GM12874 (cell line): ENCODE results near the gene DNAJB11.
A peak's percentile ranks its signal among the peaks of the same experiment; 100 is the strongest.

Source experiments
- TF ChIP-seq, protein P1 (sequence below): IDR thresholded peaks from 2 replicates; pipeline ENCODE4 v1.5.1; 2011; ENCODE audit warnings: low read depth, mild to moderate bottlenecking, control low read depth, low read length, moderate library complexity; ENCODE audit not compliant: insufficient read depth

DNAJB11 gene

DNA sequence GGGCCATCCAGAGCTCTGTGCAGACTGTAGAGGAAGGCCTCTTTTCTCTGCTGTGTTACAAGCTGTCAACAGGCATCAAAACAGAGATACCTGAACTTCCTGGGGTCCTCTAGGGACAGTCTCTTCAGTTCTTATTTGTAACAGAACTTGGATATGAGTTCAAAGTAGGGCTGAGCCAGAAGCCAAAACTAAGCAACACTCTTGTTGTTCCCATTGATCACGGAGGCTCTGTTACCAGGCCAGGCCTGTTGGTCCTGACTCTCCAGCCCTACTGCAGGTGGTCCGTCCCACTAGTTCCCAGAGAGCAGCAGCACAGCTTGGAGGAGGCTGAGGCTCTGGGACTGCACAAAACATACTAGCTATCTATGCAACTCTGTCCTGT lies 29.3 kb downstream of the DNAJB11 start:
- TF ChIP-seq, protein P1, sequence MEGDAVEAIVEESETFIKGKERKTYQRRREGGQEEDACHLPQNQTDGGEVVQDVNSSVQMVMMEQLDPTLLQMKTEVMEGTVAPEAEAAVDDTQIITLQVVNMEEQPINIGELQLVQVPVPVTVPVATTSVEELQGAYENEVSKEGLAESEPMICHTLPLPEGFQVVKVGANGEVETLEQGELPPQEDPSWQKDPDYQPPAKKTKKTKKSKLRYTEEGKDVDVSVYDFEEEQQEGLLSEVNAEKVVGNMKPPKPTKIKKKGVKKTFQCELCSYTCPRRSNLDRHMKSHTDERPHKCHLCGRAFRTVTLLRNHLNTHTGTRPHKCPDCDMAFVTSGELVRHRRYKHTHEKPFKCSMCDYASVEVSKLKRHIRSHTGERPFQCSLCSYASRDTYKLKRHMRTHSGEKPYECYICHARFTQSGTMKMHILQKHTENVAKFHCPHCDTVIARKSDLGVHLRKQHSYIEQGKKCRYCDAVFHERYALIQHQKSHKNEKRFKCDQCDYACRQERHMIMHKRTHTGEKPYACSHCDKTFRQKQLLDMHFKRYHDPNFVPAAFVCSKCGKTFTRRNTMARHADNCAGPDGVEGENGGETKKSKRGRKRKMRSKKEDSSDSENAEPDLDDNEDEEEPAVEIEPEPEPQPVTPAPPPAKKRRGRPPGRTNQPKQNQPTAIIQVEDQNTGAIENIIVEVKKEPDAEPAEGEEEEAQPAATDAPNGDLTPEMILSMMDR, result no peak

DNA sequence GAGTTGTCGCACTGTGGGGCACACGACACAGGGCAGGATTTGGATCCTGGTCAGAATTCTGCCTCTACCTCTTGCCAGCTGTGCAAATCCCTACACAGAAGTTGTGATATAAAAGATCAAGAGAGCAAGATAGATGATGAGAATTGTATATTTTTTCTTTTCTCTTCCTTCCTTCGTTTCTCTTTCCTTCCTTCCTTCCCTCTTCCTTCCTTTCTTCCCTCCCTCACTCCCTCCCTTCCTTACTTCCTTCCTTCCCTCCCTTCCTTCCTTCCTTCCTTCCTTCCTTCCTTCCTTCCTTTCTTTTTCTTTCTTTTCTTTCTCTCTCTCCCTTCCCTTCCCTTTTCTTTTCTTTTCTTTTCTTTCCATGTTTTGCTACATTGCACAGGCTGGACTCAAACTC lies 30.4 kb downstream of the DNAJB11 start:
- TF ChIP-seq, protein P1, result no peak

DNA sequence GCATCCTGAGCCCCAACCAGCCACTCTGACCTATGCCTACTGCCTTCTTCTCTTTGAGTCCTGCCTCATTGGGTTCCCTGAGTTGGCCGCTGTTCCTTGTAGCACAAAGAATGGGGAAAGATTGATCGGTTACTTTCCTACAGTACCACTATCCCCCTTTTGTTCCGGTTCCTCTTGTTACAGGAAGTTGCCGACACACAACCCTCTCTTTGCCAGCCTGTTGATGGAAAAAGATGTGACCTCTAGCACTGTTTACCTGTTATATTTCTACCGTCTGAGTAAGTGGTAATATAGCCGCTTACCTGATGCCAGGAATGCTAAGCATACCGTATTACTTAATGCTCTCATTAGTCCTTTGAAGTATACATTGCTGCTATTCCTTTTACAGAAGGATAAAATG lies 32.6 kb downstream of the DNAJB11 start:
- TF ChIP-seq, protein P1, result no peak

DNA sequence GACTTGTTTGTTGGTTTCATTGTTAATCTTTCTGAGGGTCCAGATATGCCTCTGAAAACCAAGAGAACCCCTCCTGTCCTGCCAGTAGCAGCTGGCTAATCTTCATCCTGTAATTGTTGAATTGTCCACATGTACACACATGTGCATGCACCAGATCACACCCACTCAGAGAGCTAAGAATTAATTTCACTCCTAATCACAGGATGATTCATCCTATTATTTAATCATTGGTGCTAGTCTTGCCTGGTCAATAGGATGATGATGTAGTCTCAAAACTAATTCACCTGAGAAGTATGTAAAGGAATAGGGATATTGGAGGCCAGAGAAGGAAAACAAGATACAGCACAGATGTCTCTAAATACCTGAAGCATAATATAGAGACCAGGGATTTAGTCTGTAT lies 34.6 kb downstream of the DNAJB11 start:
- TF ChIP-seq, protein P1, result no peak

DNA sequence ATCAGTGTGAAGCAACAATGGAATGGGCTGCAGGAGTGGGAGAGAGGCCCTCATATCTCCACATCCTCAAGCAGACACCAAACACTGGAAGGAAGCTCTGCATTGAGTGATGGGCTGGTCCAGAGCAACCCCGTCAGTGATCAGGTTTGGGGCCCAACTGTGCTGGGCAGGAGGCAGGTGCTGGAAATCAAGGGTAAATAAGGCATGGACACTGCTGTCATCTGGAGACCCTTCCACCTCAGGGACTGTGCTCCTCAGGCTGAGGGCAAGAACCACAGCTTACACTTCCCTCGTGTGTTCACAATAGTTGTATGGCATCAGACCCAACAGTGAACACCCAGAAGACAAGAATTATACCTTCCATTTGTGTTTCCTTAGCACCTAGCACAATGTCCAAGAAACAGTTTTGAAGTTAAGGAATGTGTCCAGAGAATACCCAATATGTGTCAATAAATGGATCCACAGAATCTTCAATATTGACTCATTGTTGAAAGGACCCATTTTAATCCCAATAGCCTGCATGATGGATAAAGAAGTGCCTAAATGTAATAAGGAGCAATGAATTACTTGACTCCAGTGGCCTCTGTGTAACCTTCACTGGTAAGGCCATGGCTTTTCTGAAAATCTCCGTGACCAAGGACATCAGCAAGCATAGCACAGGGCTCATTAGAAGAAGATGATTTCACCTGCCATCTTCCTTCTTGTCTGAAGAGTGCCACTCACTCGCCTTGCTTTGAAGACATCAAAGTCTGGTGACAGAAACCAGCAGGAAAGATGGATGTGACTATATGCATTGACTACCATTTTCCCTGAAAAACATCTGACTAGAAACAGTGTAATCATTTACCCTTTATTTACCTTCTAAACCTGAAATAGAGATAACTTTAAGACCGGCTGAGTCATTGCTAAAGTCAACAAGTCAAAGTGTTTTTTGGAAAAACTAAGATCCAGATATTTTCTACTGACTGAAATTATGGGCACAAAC lies 35.3 kb downstream of the DNAJB11 start:
- TF ChIP-seq, protein P1, result no peak

DNA sequence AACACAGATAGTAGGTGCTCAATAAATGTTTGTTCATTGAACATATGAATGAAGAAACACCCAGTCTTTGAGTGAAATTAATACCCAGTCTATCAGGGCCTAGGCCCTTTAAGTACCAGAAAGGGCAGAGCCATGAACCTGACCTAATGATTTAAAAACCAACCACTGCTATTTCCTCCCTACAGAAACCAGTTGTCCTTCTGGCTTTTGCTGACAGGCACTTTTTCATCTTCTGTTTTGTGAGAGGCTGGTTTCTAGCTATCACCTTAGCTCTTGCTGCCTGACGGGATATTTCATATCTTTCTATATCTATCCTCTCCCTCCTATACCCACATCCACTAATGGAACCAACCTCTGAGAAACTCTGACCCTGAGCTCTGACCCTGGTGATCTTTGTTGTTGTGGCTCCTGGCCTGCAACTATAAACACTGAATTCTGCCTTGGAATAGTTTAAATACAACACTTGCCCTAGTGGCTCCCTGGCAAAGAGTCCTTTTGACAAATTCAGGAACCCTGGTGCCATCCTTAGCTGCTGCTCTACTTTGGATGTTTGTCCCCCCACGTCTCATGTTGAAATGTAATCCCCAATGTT lies 38.2 kb downstream of the DNAJB11 start:
- TF ChIP-seq, protein P1, result no peak

DNA sequence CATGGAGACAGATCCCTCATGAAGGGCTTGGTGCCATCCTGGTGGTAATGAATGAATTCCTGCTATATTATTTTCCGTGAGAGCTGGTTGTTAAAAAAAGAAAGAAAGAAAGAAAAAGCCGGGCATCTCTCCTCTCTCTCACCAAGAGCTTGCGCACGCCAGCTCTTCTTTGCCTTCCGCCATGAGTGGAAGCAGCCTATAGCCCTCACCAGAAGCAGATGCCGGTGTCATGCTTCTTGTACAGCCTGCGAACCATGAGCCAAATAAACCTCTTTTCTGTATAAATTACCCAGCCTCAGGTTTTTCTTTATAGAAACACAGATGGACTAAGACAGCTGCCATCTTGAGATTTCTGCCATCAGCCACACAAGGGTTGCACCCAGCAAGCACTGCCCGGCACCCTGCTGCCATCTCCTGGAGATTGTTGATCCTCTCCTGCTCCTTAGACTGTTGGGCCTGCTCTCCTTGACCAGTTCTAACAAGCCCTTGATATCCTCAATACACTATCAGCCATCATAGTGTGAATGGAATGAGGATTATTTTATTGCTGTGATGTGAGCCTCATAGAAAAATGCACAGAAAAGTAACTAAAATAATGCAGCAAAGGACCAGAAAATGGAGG lies 38.8 kb downstream of the DNAJB11 start:
- TF ChIP-seq, protein P1, result peak; percentile 27; the same call in 1 of the 2 replicates
